ENCODE results near the gene ROBO1. TPM values are rescaled to one million over a fixed set of nuclear protein-coding genes. Genes with fewer than 3 reads are reported as not detected.

The ROBO1 gene
- total and polyA plus RNA-seq, 12 donors, result 6.4 to 144 (median 43.9) TPM

DNA sequence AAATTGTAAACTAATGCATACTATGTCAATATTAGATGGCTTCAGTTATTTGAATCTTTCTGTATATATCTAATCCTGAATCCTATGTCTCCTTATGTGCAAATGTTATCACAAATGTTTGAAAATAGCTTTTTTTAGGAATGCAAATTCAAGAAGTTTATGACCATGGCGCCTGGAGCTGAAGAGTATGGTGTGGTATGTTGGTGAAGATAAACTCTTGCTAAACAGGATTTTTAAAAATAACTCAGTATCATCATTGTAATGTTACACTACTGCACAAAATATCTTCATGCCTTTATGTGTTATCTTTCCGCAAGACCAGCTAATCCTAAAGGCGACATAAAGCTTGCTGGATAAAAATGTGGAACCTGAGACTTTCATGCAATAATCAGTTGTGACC is 382.6 kb downstream of the ROBO1 start:
- H3K4me1 ChIP-seq (replicated peaks in 1 of 2), result no peaks in the 10 kb centered on the region
- no peaks in the 10 kb centered on the region for H3K27me3 ChIP-seq
- H3K36me3 ChIP-seq (replicated peaks in 1 of 2), result no peaks in the 10 kb centered on the region
- intact Hi-C loops (cut with DNase I), result no loop called here
- no peak for TF ChIP-seq POLR2A (IDR thresholded peaks at IDR 0.05)
- TF ChIP-seq CTCF (IDR thresholded peaks at IDR 0.05), result no peak
- H3K4me3 ChIP-seq, result no peak overlapping the region
- DNase-seq, result no peak
- H3K9me3 ChIP-seq (replicated peaks in 1 of 3), result no peaks in the 10 kb centered on the region
- no peak overlapping the region for H3K27ac ChIP-seq
- WGBS, 4 donors, result 70 to 91% (median 82%) methylated on average over 3 of the region's 3 CpGs

- intact Hi-C loops (cut with DNase I), result no loop called here
- H3K4me3 ChIP-seq, result peak overlapping the region in 1 of 4 donors; percentile 4
- no peak for DNase-seq
- no peak overlapping the region for H3K27ac ChIP-seq
- no peaks in the 10 kb centered on the region for H3K27me3 ChIP-seq
- H3K4me1 ChIP-seq (replicated peaks in 1 of 2), result no peaks in the 10 kb centered on the region
- H3K9me3 ChIP-seq (replicated peaks in 1 of 3), result no peaks in the 10 kb centered on the region
- TF ChIP-seq CTCF (IDR thresholded peaks at IDR 0.05) (no peak), POLR2A (IDR thresholded peaks at IDR 0.05) (no peak)
- WGBS, 4 donors, result 29 to 36% (median 34%) methylated on average over 3 of the region's 3 CpGs
- no peaks in the 10 kb centered on the region for H3K36me3 ChIP-seq (replicated peaks in 1 of 2)
Measured at GRCh38 chr3:79383402-79384012, 384.3 kb downstream of the ROBO1 start.

DNA sequence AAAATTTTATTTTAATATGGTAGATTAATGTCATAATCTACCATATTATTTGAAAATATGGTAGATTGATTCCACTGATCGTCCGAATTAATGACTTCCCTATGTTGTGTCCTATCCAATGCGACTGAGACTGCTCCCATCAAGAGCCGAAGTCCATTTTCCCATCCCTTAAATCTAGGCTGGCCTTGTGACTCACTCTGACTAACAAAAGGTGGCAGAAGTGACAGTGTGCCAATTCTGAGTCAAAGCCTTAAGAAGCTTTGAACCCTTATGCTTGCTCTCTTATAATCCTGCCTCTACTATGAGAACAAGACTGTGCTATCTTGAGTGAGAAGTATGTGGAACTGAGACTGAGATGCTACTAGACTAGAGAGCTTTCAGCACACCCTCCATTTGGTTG is 387.2 kb downstream of the ROBO1 start:
- no peak for TF ChIP-seq POLR2A (IDR thresholded peaks at IDR 0.05)
- TF ChIP-seq CTCF (IDR thresholded peaks at IDR 0.05), result no peak
- no peak overlapping the region for H3K27ac ChIP-seq
- DNase-seq, result no peak
- H3K4me1 ChIP-seq (replicated peaks in 1 of 2), result no peaks in the 10 kb centered on the region
- no peaks in the 10 kb centered on the region for H3K27me3 ChIP-seq
- no peaks in the 10 kb centered on the region for H3K36me3 ChIP-seq (replicated peaks in 1 of 2)
- intact Hi-C loops (cut with DNase I), result no loop called here
- no peaks in the 10 kb centered on the region for H3K9me3 ChIP-seq (replicated peaks in 1 of 3)
- H3K4me3 ChIP-seq, result no peak overlapping the region
- WGBS, 4 donors, result 62 to 76% (median 69%) methylated on average over 4 of the region's 4 CpGs

- no peak for TF ChIP-seq CTCF (IDR thresholded peaks at IDR 0.05)
- no peak for TF ChIP-seq POLR2A (IDR thresholded peaks at IDR 0.05)
- H3K36me3 ChIP-seq (replicated peaks in 1 of 2), result no peaks in the 10 kb centered on the region
- no peaks in the 10 kb centered on the region for H3K27me3 ChIP-seq
- H3K27ac ChIP-seq, result no peak overlapping the region
- H3K4me3 ChIP-seq, result no peak overlapping the region
- intact Hi-C loops (cut with DNase I), result no loop called here
- DNase-seq, result no peak
- H3K4me1 ChIP-seq (replicated peaks in 1 of 2), result no peaks in the 10 kb centered on the region
- WGBS, 4 donors, result 66 to 79% (median 71%) methylated on average over 3 of the region's 3 CpGs
- H3K9me3 ChIP-seq (replicated peaks in 1 of 3), result no peaks in the 10 kb centered on the region
Measured at GRCh38 chr3:79378064-79378463, 389.7 kb downstream of the ROBO1 start.
